Fibroblast of lung (primary cell): ENCODE measurements around the gene TFB2M.

Experiments used
- EZH2 ChIP-seq: IDR thresholded peaks from 2 replicates; pipeline ENCODE4 v1.5.1; 2012; ENCODE audit warnings: low read length, control low read depth, mild to moderate bottlenecking; ENCODE audit errors: missing control alignments
- TF ChIP-seq, protein P1 (sequence below), 2 donors: IDR thresholded peaks in 1 of 2; conservative IDR thresholded peaks in 1 of 2; 1 replicate in 1 of 2; 2 replicates in 1 of 2; pipeline ENCODE4 v1.5.1; 2011 to 2012; ENCODE audit warnings: low read length in 2 of 2, control low read depth in 1 of 2, inconsistent platforms in 1 of 2, low read depth in 1 of 2, mild to moderate bottlenecking in 1 of 2

DNA sequence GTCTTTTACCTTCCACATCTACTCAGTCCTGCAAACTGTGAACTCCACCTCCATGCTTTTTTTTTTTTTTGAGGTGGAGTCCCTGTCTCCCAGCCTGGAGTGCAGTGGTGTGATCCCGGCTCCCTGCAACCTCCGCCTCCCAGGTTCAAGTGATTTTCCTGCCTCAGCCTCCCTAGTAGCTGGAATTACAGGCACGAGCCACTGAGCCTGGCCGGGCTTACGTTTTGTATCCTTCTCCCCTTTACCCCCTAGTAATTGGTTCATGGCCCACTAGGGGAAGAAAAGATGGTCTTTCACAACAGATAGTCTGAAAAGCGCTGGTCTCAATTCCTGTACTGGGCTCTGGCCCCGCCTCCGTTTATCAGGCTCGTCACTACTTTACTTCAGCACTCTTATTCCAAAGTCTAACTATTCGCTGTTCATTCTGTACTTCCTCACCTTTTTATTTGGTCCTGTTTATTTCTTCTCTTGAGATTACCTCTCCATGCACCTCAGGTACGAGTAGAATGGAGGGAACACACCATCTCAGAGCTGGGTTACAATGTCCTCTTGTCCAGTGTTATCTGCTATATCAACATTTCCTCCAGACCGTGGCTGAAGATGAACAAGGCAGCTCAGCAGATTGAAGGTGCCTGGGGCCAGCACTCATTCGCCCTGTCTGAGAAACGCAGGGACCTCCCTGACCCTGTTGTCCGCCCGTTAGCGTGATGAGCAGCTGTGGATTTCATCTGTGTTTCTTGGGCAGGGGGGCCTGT lies 16.4 kb upstream of the TFB2M start:
- TF ChIP-seq, protein P1, sequence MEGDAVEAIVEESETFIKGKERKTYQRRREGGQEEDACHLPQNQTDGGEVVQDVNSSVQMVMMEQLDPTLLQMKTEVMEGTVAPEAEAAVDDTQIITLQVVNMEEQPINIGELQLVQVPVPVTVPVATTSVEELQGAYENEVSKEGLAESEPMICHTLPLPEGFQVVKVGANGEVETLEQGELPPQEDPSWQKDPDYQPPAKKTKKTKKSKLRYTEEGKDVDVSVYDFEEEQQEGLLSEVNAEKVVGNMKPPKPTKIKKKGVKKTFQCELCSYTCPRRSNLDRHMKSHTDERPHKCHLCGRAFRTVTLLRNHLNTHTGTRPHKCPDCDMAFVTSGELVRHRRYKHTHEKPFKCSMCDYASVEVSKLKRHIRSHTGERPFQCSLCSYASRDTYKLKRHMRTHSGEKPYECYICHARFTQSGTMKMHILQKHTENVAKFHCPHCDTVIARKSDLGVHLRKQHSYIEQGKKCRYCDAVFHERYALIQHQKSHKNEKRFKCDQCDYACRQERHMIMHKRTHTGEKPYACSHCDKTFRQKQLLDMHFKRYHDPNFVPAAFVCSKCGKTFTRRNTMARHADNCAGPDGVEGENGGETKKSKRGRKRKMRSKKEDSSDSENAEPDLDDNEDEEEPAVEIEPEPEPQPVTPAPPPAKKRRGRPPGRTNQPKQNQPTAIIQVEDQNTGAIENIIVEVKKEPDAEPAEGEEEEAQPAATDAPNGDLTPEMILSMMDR (conservative IDR thresholded peaks at IDR 0.05 in 1 of 2, IDR thresholded peaks at IDR 0.05 in 1 of 2; ENCODE audit: low read depth in 1 of 2, low read length in 2 of 2) = no peak
- no peak for TF ChIP-seq EZH2
